ENCODE measurements around the gene SCARB1. TPM values are rescaled to one million over a fixed set of nuclear protein-coding genes. Genes with fewer than 3 reads are reported as not detected.

Gene SCARB1, protein sequence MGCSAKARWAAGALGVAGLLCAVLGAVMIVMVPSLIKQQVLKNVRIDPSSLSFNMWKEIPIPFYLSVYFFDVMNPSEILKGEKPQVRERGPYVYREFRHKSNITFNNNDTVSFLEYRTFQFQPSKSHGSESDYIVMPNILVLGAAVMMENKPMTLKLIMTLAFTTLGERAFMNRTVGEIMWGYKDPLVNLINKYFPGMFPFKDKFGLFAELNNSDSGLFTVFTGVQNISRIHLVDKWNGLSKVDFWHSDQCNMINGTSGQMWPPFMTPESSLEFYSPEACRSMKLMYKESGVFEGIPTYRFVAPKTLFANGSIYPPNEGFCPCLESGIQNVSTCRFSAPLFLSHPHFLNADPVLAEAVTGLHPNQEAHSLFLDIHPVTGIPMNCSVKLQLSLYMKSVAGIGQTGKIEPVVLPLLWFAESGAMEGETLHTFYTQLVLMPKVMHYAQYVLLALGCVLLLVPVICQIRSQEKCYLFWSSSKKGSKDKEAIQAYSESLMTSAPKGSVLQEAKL
- 0.88 and 6.0 TPM in 2 replicates for polyA plus RNA-seq

DNA sequence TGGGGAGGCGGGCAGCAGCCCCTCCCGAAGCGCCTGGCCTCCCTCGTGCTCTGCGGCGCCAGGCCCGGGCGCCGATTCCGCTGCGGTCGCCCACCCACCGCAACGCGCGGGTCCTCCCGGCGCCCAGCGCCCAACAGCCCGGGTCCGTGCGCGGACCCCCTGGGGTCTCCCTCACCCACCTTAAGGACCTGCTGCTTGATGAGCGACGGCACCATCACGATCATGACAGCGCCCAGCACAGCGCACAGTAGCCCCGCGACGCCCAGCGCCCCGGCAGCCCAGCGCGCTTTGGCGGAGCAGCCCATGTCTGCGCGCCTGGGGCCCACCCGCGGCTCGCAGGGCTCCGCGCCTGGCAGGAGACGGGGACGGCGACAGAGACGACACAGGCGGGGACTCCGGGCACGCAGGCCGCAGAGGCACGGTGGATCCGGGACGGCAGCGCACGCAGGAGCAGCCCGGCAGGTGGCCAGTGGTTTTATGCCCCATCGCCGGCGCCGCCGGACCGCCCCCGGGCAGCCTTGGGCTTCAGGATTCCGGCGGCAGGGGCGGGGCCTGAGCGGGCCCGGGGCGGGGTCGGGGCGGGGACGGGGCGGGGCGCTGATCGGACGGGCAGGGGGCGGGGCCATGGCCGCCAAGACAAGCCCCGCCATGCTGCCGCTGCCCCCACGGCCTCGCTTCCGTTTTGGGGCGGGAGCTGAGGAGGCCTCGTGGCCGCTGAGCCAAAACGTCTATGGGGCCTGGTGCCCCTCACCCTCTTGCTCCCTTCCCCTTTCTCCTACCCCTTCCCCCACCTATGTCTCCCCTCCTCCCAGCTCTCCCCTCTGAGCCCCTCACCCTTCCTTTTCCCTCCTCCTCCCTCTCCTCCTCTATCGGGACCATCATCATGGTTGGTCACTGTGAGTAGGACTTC, at the start of gene SCARB1:
Gene SCARB1, minus strand, starts transcription at position 449 of the 910 bp plus-strand sequence. Its CDS starts 144 bp downstream, at position 305.

Other genes starting within 250 kb of the SCARB1 start
- 893 and 914 TPM in 2 replicates for gene UBC, start 50.8 kb upstream of the SCARB1 start, polyA plus RNA-seq
- 0.12 and 0.35 TPM in 2 replicates for gene DHX37, start 125.3 kb upstream of the SCARB1 start, polyA plus RNA-seq
- 15.2 and 16.2 TPM in 2 replicates for gene BRI3BP, start 129.8 kb upstream of the SCARB1 start, polyA plus RNA-seq
- 10.8 and 14.1 TPM in 2 replicates for gene AACS, start 201.6 kb upstream of the SCARB1 start, polyA plus RNA-seq

All from Purkinje cell (primary cell).